GM12873 (cell line): ENCODE results near the gene QRFP.

Experiments
- TF ChIP-seq, protein P1 (sequence below): IDR thresholded peaks from 2 replicates; pipeline ENCODE4 v1.5.1; 2012; ENCODE audit warnings: low read depth, mild to moderate bottlenecking, moderate library complexity, low read length, control low read depth; ENCODE audit not compliant: insufficient read depth; ENCODE audit errors: missing control alignments

QRFP gene

DNA sequence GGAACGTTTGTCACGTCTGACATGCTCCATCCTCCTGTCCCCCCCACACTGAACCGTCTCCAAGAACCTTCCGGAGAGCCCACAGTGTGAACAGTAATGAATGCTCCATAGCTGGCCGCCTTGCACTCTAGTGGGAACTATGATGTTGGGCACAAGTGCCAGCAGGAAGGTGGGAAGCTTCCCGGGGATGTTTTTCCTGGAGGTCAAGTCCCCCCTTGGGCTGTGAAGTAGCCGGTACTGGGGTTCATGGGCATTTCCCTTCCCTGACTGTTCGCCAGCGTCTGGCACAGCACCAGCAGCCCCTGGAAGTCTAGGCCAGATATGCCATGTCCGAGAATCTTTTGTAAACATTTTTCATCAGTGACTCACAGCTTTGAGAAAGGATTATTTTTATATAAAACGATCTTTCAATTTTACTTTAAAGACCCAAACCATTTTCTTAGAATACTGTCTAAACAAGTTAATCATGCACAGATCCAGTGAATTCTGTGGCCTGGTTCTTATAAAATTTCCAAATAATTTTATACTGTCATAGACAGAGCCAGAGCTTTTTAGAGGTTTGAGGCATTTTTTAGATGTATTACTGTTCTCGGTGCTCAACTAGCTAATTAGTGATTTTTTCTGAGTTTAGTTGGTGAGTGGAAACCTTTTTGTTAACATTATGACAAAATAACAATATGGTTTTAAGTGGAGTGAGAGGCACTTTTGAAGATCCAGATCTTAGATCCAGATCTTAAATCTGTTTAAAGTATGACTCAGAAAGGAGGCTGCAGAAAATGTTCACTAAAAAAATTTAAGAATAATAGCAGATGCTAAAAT is 49.9 kb downstream of the QRFP start:
- TF ChIP-seq, protein P1, sequence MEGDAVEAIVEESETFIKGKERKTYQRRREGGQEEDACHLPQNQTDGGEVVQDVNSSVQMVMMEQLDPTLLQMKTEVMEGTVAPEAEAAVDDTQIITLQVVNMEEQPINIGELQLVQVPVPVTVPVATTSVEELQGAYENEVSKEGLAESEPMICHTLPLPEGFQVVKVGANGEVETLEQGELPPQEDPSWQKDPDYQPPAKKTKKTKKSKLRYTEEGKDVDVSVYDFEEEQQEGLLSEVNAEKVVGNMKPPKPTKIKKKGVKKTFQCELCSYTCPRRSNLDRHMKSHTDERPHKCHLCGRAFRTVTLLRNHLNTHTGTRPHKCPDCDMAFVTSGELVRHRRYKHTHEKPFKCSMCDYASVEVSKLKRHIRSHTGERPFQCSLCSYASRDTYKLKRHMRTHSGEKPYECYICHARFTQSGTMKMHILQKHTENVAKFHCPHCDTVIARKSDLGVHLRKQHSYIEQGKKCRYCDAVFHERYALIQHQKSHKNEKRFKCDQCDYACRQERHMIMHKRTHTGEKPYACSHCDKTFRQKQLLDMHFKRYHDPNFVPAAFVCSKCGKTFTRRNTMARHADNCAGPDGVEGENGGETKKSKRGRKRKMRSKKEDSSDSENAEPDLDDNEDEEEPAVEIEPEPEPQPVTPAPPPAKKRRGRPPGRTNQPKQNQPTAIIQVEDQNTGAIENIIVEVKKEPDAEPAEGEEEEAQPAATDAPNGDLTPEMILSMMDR, result no peak

DNA sequence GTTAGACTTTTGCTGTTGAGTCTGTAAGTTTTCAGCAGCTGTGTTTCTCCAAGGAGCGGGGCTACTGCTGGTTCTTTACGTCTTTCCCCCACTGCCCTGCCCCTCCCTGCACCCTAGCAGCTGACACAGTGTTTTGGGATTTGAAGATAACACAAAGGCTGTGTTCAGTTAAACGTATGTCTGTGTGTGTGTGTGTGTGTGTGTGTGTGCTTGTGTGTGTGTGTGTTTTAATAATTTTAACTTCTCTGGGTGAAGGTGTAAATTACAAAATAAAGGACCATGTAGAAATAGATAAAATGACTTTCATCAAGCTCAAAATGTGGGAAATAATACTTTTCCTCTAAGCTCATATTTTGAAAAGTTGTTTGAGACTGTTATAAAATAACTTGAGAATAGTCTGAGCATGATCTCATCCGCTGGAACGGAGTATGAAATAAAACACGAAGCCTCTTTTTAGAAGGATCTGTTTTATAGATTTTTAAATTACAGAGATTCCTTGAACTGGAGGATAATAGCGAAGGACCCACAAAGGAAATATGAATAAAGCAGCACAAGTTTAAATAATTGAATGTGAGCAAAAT is 50.6 kb downstream of the QRFP start:
- TF ChIP-seq, protein P1, result no peak

DNA sequence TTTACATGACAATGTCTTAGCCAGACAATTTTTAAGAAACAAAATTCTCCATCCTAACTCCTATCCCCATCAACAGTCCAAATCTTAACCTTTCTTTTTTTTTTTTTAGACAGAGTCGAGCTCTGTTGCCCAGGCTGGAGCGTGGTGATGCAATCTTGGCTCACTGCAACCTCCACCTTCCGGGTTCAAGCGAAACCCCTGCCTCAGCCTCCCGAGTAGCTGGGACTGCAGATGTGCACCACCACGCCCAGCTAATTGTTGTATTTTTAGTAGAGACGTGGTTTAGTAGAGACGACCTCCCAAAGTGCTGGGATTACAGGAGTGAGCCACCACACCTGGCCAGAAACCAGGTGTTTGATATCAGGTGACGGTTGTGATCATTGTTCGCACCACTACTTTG is 51.4 kb downstream of the QRFP start:
- TF ChIP-seq, protein P1, result no peak

DNA sequence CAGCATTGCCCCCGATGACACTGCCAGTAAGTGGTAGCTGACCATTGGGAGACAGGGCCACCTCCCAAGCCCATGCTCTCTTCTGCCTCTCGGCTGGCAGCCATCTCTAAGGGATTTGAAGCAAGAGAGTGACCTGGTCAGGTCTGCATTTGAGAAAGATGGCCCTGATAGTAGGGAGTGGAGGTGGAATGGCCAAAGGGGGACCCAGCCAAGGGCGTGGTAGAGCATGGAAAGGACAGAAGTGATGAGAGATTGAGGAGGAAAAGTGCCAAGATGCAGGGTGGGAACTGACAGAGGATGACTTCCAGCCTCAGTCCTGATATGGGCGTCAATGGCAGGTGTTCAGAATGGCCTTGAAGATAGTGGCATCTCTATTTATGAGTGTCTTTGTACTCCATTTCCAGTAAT is 52.6 kb downstream of the QRFP start:
- TF ChIP-seq, protein P1, result no peak

DNA sequence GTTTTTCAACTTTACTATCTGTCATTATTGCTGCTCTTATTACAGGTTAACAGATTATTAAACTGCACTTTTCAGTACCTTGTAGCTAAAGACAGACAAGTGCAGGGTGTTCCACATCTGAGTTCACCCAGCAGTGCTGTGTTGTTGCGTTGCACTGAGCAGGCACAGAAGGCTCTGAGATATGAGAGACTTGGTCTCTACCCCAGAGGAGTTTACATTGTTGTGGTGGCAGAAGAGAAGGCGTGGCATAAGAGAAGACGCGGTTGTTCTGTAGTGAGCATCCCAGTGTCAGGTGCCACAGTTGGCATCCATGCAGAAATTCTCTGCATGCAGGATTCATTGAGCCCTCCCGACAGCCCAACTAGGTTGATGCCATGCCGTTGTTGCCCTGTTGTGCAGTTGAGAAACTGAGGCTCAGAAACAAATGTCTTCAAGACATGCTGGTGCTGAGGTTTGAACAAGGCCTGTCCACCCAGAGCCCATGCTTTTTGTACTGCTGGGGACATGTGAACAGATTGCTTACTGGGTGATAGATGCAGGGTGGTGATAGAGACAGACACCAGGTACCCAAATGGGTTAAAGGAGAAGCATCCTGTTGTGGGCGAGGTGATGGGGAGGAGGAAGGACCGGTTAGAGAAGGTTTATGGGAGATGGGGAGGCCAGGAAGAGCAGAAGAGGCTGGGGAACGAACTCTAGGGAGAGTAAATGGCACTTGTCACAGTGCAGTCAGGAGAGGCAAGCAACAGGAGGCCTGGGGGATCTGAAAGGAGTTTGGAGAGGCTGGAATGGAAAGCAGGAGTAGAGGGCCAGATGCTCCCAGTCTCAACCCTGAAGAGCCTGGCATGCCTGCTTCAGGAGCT is 53.3 kb downstream of the QRFP start:
- TF ChIP-seq, protein P1, result no peak
